HPDE6-E6E7 (cell line): ENCODE measurements around the gene ANKH.

Experiments used
- DNase-seq: peaks from one replicate; pipeline ENCODE4 v3.0.0; 2011; ENCODE audit warnings: missing footprints; ENCODE audit errors: extremely low spot score

The ANKH gene

DNA sequence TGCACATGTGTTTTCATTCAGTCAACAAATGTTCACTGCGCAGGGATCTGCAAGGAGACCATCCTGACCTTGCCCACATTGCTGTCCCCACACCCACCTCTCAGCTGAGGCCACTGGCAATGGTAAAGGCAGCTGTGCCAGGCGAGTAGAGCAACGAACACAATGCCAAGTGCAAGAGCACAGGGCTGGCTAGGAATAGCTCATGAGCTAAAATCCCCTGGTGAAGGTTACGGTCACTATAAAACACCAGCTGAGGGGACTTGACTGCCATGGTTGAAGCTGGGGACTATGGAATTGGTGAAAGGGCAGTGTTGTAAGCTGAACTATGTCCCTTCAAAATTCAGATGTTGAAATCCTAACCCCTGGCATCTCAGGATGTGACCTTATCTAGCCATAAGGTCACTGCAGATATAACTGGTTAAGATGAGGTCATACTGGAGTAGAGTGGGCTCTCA, 111.0 kb downstream of the ANKH start:
- no peak for DNase-seq

DNA sequence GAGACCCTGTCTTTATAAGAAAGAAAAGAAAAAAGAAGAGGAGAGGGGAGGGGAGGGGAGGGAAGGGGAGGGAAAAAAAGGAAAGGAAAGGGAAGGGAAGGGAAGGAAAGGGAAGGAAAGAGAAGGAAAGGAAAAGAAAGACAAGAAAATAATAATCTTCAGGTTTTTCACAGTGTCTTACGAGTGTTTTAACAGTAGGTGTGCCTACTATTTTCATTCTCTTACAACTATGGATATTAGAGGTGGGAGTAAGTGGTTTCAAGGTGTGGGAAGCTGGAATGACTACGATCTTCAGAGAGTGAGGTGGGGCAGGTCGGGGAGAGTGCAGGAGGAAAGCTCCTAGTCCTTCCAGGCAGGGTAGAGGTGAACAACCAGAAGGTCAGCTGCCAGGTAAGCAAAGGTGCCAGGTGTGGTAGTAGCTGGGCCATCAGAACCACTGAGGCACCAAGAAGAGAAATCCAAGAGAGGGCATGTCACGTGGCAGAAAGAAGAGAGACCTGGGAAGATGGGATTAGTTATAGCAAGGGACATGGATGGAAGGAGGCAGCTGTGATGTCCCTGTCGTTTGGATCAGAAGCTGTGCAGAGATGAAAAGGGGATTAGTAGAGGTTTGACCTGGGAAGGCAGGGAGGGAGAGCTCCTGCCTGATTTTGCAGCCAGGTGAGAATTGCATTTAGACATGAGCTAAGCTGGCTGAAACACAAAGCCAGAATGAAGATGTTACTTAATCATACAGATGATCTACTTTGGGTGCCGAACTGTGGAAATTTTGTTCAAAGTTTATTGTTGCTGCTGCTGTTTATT, 111.6 kb downstream of the ANKH start:
- no peak for DNase-seq

DNA sequence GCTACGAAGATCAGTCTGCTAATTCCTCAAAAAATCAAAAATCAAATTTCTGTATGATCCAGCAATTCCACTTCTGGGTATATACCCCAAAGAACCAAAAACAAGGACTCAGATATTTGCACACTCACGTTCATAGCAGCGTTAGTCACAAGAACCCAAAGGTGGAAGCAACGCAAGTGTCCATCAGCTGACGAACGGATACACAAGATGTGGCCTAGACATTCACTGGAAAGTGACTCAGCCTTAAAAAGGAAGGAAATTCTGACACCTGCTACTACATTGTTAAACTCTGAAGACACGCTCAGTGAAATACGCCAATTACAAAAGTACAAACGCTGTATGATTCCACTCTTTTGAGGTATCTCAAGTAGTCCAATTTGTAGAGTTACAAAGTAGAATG, 113.7 kb downstream of the ANKH start:
- DNase-seq = no peak

DNA sequence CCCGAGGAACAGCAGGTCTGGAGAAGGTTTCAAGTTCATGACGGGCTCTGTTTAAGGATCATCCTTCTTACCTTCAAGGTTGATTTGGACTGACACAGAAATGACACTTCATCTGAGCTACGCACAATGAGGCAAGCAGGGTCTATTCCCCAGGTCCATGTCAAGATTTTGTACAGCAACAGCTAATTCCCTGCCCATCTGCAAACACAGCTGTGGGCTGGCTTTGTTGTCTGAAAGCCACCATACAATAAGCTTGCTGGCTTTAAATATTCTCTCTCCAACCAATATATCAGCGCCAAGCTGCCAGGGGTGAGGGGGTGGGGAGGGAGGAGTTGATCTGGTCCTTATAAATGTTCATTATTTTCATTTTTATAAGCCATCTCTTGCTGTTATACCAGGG, 115.1 kb downstream of the ANKH start:
- no peak for DNase-seq

DNA sequence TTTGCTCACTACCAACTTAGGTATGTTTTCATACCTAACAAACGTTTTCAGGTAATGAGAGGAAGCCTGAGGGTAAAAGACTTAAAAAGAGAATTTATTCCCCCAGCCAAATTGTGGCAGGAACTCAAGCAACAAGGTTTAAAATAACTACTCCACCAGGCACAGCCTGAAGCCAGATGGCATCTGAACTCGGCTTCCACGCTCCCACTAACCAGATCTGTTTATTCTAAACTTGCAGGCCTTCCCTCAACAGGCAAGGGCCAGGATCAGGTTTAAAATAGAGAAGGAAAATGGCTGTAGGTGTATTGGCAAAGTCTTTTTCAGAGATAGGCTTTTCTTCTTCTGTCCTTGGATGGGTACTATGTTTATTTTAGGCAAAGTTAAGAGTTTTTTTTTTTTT, 117.6 kb downstream of the ANKH start:
- no peak for DNase-seq

DNA sequence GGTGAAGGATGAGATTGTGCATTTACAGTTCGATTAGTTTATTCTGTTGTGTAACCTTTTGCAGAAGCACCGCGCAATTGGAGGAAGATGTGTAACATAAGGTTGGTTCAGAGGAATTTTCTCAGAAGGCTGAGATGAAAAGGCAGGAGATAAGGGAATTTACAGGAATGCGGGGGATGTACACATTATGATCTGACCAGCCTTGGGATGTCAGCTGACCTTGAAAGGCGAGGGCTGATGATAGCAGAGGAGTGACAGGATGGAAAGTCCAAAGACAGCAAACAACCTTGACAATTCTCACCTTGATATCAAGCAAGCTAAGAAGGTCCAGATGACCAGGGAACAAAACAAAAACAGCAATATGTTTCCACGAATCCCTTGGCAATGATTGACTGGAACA, 118.3 kb downstream of the ANKH start:
- no peak for DNase-seq

DNA sequence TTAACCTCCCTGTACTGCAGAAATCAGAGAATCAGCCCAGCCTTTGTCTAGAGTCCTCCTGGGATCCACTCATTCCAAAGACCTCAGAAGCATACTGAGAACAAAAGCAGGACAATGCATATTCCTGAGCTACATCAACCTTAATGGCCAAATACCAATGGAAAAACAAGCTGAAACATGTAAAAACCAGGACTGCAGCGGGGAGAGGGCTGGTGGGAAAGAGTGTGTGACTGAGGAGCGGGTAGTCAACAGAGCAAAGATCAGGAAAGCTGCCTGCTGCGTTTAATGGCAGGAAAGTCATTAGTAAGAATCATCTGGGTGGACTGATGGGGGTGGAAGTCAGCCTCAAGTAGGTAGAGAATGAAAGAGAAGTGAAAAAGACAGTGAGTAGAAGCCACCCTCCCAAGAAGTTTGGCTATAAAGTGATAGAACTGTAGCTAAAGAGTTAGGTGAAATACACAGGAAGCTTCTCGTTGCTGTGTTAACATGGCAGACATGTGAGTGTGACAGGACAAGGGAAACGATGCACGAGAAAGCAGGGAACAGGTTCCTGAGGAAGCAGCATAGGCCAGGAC, 119.0 kb downstream of the ANKH start:
- no peak for DNase-seq

DNA sequence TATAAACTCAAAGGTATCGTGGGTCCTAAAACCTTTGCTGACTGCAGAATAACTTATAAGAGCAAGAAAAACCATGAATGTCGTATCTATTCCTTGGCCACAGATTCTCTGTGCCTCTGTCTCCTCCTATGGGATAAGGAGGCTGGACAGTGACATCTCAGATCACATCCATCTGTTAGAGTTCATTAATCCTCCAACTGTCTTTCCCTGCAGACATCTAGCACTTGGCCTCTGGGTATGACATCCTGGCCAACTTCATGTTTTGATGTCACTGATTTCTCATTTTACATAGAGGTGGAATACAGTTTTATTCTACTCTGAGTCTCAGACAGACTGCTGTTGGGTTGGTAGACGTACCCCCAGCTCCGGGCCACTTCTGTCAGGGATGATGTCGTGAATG, 120.9 kb downstream of the ANKH start:
- no peak for DNase-seq

DNA sequence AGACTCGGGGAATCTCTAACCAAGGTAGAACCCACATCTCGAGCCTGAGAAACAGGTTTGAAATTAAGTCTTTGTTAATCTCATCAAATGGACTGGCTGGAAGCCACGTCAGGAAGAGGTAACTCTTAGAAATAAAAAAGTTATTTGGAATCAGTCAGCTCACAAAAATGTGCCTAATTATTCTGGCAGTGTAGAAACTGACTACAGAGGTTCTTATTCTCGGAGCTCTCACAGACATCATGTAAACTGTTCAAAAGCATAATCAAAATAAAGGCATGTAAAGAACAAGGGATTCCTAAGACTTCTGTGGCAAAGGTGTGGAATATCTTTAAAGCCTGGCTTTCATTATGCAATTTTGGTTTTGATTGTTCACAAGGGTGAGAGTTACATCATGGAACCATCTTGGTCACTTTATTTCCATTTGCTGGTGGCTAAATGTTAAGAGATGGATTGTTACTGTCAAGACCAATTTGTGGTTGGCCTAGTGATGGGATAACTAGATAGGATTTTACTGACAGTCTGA, 121.9 kb downstream of the ANKH start:
- no peak for DNase-seq

DNA sequence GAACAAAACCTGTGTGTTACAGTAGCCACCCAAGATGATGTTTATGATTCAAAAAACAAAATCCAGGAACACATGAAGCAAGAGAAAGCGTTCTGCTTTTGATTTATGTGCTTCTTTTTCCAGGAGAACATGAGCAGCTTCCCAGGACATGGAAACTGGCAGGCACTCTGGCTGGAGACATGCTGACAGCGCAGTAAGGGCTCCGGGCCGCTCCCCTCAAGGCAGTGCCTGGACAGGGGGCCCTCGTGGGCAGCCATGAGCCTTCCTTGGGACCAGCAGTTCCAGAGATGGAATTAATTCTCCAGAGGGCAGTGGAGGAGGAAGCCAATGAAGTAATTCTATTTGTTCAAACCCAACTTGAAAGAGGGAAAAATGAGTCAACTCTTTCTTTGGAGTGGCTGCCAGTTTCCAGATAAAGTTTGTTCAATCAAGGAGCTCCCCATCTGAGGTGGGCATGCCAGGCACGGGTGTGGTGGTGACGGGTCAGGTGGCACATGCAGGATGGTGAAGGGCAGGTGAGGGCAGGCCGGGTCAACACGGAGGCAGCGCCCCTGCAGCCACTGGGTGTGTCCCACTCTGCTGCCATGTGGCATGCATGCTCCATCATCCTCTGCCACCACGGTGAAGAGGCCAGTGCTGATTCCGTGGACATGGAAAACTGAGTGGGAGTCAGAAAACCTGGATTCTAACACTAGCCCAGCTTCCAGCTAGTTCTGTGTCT, 123.2 kb downstream of the ANKH start:
- no peak for DNase-seq

DNA sequence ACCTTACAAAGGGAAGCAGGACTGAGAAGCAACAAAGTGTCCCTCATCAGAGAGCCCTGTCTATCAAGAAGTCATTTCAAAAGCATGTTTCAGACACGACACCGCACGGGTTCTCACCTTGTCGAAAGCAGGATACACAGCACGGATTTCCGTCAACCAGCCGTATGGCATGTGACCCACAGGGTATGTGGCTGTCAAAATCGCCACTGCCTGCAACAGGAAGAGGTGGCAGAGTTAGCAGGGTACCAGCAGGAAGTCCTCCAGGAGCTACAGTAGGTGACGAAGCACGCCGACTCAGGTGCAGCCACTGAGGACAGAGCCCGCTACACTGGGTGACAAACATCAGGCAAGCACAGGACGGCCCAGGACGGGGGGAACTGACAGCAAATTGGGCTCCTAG, 125.8 kb downstream of the ANKH start:
- no peak for DNase-seq

DNA sequence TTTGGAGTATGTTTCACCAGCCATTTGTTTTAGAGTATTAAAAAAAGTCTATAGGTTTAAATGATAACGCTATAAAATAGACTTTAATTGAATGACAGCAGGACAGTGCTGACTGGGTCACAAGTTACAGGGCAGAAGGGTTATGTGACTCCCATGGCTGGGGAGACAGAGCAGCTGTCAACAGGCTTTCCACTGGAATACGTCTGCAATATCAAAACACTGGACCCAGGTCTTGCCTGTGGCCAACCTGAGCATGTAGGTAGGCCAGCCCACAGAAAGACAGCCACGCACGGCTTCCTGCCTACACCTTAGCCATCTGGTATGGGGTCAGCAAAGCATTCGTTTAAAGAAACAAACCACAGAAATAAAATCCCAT, 126.4 kb downstream of the ANKH start:
- no peak for DNase-seq

DNA sequence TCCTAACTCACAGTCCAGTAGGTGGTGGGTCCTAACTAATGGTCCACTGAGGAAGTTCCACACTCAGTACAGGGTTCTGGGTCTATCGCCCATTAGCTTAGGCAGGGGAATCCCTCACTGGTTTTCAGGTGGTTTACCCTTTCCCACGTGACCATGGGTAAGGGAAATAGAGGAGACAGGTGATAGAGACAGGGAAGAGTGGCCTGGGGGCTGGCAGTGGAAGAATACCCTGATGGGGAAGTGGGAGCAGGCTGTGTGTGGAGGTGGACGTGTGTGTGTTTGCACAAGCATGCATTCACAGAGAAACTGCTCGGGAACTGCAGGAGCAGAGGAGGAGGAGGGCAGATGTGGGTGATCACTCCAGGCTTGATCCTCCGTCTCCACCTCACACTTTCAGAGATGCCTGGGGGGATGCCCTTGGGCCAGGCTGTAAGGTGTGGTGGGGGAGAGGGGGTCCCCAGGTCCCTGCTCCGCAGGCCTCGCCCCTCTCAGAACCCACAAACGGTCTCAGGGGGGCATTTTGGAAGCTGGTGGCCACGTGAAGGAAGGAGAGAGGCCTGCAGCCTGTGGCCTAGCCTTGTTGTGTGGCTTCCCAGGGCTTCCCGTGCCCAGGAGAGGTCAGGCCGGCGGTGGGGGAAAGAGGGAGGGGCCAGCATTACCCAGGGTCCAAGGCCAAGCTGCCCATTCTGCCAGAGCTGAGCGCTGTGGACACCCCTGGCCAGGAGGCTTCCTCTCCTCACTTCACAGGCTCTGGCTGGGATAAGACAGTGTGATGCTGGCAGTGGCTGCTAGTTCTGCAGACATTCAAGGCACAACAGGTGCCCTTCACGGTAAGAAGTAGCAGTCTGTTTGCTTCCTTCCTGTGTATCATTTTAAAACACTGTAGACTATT, 127.0 kb downstream of the ANKH start:
- DNase-seq = no peak

DNA sequence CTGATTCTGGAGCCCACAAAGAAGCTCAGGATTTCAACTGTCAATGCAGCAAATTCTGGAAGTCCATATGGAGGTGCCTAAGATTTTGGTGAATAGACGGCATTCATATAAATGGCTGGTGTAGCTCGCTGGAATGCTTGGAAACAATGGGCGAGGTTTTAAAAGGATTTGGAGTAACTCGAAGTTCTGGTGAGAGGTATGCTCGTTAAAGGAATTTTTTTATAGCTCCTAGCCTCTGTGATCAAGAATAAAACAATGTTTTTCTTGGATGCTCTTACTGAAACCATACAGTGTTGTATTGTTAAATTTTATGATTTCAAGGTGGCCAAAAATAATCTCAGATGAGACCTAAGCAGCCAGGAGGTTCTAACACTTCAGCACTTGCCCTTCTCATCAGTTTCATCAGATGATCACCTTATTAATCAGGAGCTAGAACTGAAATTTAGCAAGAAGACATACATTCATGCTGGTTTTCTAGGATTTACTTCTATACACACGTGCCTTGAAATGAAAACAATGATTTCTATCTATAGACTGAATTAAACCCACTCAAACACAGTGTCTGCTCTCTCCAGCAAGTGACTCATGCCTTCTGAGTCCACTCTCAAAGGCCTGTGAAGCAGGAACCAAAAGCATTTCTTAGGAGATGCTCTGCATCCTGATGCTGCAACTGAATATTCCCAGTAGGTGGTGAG, 127.8 kb downstream of the ANKH start:
- DNase-seq = no peak

DNA sequence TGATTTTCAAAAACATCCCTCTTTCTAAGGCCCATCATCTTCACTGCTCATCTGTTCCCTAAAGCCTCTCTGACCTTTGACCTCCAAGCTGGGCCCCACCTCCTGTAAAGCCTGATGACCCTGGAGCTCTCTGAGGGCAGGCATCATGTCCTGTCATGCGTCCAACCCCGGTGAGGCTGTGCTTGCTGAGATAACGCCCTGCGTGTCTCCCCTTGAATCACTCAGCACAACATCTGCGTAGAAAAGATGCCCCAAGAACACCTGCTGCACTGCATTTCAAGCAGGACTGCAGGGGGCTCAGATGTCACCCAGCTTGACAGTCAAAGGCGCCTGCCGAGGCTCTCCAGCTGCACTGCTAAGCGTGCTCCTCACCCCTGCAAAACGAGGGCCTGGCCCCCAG, 129.1 kb downstream of the ANKH start:
- no peak for DNase-seq

DNA sequence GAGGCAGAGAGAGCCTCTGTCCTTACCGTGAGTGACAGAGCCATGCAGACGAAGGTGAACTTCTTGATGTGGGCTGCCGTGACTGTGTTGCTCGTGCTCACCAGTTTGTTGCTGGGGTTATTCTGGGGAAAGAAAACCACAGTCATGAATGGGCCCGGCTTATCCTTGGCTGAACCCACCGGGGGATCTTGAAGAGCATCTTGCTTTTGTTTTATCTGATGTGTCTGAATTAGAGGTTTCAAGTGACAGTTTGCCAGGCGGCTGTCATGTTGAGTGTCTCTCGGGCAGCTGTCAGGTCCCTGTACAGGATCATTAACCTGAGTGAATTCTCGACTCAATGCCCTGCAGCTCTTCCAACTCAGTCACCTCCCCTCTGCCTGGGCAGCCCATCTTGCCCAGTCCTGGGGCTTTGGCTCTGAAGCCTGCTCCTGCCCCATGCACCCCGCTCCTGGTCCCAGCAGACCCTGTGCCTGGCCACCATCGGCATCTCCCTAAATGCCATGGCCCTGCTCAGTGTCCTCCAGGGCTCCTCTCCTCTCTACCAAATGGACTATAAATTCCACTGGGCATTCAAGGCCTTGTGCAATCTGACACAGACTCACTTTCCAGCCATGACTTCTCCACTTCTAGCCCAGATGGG, 129.7 kb downstream of the ANKH start:
- no peak for DNase-seq

DNA sequence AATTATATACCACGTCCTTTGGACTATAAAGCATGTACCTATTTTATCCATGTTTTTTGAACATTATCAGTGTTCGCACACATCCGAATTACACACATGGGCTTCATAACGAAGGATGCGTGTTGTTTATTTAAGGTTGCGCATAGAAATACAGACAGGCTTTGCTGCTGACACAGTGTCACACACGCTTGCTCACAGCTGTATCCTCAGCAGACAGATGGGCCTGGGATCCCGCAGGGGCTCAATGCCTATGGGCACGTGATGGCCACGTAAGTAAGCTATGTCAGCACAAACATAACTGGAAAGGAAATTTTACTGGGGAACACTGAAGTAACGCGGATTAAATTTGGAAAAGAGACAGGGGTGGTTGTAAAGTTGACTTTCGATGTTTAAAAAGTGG, 130.4 kb downstream of the ANKH start:
- no peak for DNase-seq

DNA sequence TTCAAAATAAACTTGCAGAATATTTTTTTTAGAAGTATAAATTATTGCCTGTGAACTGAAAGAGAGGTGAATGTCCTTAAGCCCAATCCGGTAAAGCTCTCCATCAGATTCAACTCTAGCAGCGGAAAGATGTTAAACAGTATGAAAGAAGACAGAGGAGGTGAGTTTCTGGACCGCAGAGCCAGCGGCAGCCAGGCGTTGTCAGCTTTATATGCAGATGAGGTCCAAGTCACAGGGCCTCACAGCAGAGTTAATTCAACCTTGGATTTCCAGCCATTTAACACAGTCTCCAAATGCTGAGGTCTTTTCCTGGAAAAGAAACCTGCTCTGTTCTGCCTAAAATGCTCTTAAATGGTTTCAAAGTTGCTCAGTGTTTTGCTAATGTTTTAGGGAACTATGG, 131.6 kb downstream of the ANKH start:
- DNase-seq = no peak

DNA sequence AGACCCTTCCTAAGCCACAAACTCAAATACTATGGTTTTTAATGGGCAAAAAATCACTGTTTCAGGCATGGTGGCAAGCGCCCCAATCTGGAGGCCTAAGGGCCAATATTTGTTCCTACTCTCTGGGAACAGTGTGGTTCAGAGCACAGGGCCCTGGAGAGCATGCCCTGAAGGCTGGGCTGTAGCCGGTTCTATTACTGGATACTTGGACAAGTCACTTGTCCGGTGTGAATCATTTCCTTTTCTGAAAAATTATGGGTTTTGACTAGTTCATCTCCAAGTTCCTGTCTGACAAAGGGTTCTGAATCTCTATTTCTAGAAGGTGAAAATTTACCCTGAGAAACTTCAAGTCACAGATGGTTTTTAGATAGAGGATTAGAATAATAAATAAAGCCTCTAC, 132.0 kb downstream of the ANKH start:
- DNase-seq = peak; percentile 60

DNA sequence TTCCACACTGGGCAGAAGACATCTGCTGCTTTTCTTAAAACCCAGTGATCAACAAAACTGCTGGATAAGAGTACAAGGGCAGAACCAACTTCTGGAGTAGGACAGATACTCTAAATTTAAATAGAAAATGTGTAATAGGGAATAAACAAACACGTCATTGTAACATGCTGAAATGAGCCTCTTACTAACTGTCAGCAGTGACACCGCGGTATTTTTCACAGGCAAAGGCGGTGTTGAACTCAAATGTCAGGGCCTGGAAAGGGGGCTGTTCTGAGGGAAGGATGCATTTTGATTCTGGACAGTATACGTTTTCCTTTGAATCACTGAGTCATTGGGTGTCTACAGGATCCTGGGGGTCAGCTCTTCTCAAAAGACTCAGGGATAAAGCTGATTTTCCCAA, 133.5 kb downstream of the ANKH start:
- no peak for DNase-seq

DNA sequence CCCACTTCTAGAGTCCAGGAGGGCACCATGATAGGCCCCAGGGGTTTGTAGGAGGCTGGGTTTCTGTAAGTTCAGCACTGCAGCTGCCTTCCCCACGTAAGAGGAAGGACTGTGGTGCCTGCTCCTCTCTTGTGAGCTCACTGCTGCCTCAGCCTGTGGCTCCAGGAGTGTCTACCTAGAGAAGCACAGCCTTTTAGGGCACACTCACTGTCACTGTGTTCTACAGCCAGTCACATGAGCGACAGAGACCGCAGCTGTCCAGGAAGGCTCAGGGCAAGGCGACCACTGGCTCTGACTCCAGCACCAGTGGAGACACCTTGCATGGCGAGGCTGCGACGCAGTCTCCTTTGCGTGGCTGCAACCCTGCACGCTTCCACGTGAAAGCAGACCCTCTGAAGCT, 134.3 kb downstream of the ANKH start:
- no peak for DNase-seq
